H4 (cell line): ENCODE measurements around the gene AGO4. TPM values are rescaled to one million over a fixed set of nuclear protein-coding genes. Genes with fewer than 3 reads are reported as not detected.
"Not testable (repeated sequence)": the region's sequence is repeated elsewhere in the genome, so short reads cannot be mapped to it uniquely, and the experiment has no call there.

ENCODE experiments used
- DNase-seq: peaks from one replicate; pipeline ENCODE4 v3.0.0-alpha.2; 2015; ENCODE audit warnings: low spot score
- total RNA-seq: library from RNA; depleted of rRNA; stranded (reverse); fragments of >200 nt; shearing (Covaris generic); gene quantifications from 2 replicates; pipeline ENCODE4 v1.2.3, GENCODE V29; 2014

The AGO4 gene
- total RNA-seq, 1 experiment from 2014 or later = 1.4 TPM

- no peak for DNase-seq
Observed at GRCh38 chr1:35863881-35864625, 56.2 kb downstream of the AGO4 start.

- DNase-seq = no peak
Observed at GRCh38 chr1:35864813-35865212, 57.0 kb downstream of the AGO4 start.

- DNase-seq = no peak
Observed at GRCh38 chr1:35866991-35867390, 59.2 kb downstream of the AGO4 start.

GRCh38 chr1:35869245-35869950 lies 61.6 kb downstream of the AGO4 start:
- not testable (repeated sequence) for DNase-seq

GRCh38 chr1:35870651-35871309 lies 63.0 kb downstream of the AGO4 start:
- no peak for DNase-seq

GRCh38 chr1:35873243-35873750 lies 65.5 kb downstream of the AGO4 start:
- no peak for DNase-seq

- DNase-seq = not testable (repeated sequence)
Observed at GRCh38 chr1:35874115-35874514, 66.3 kb downstream of the AGO4 start.

- no peak for DNase-seq
Observed at GRCh38 chr1:35876988-35877387, 69.2 kb downstream of the AGO4 start.

- no peak for DNase-seq
Observed at GRCh38 chr1:35881850-35882273, 74.0 kb downstream of the AGO4 start.

- no peak for DNase-seq
Observed at GRCh38 chr1:35882586-35882944, 74.7 kb downstream of the AGO4 start.

- DNase-seq = peak; percentile 77
Observed at GRCh38 chr1:35882945-35883634, 75.3 kb downstream of the AGO4 start, which contains the start of gene AGO1. Gene AGO1, plus strand, starts transcription at chr1:35883209. Its CDS starts 213 bp downstream, at chr1:35883422.

- DNase-seq = no peak
Observed at GRCh38 chr1:35883635-35884101, 75.9 kb downstream of the AGO4 start.

GRCh38 chr1:35884934-35885333 lies 77.1 kb downstream of the AGO4 start:
- DNase-seq = no peak

- DNase-seq = no peak
Observed at GRCh38 chr1:35885961-35886558, 78.2 kb downstream of the AGO4 start.

- DNase-seq = no peak
Observed at GRCh38 chr1:35886577-35887431, 79.0 kb downstream of the AGO4 start.

- no peak for DNase-seq
Observed at GRCh38 chr1:35887508-35887907, 79.7 kb downstream of the AGO4 start.

- no peak for DNase-seq
Observed at GRCh38 chr1:35888255-35888654, 80.4 kb downstream of the AGO4 start.

GRCh38 chr1:35888981-35889380 lies 81.2 kb downstream of the AGO4 start:
- DNase-seq = not testable (repeated sequence)

GRCh38 chr1:35893051-35893879 lies 85.4 kb downstream of the AGO4 start:
- no peak for DNase-seq
